Panc1 (cell line): ENCODE results near the gene PARD6G. TPM values are rescaled to one million over a fixed set of nuclear protein-coding genes. Genes with fewer than 3 reads are reported as not detected.

Experiments used
- ATAC-seq: fragments of 200-7000 bp; cut with Tn5 transposase; 2 replicates; pipeline ENCODE4 v1.9.1; 2020; ENCODE audit warnings: mild to moderate bottlenecking, moderate library complexity
- BruUV-seq: library from RNA; stranded (reverse); fragments of 400-500 nt; replicated peaks from 2 replicates; lab custom pipeline; 2021; lab: Mats Ljungman, UMichigan
- CTCF ChIA-PET: fragments of 300-600 bp; sonication (Branson Sonifier 250); formaldehyde crosslinking; loops from one replicate; lab custom pipeline; 2022; ENCODE audit warnings: antibody characterized with exemption; lab: Charles Lee
- POLR2A ChIA-PET: fragments of 300-600 bp; sonication (Branson Sonifier 250); formaldehyde crosslinking; loops from one replicate; lab custom pipeline; 2022; ENCODE audit warnings: antibody characterized with exemption; lab: Charles Lee
- DNase-seq: peaks from one replicate; pipeline ENCODE4 v3.0.0-alpha.2; 2010; ENCODE audit warnings: low read depth, low spot score
- H3K27ac ChIP-seq: 2 replicates; pipeline ENCODE4 v1.5.1; 2011; ENCODE audit warnings: mild to moderate bottlenecking, low read length, inconsistent platforms
- H3K27me3 ChIP-seq: fragments of 200-500 bp; sonication (Bioruptor generic); 2 replicates; pipeline ENCODE4 v1.6.0; 2014; ENCODE audit warnings: low read length, inconsistent platforms; ENCODE audit not compliant: control insufficient read depth, insufficient read depth
- H3K36me3 ChIP-seq: fragments of 200-500 bp; sonication (Bioruptor generic); 2 replicates; pipeline ENCODE4 v1.5.1; 2014; ENCODE audit warnings: inconsistent platforms, mild to moderate bottlenecking, low read length, moderate library complexity; ENCODE audit not compliant: control insufficient read depth, insufficient read depth
- H3K4me1 ChIP-seq: 2 replicates; pipeline ENCODE4 v1.5.1; 2011; ENCODE audit warnings: inconsistent platforms, mild to moderate bottlenecking, low read length, moderate library complexity; ENCODE audit not compliant: control insufficient read depth, insufficient read depth
- H3K4me3 ChIP-seq, 2 experiments: 2 replicates each; pipeline ENCODE4 v1.5.1; 2011 to 2012; ENCODE audit warnings: low read depth in 2 of 2, low read length in 2 of 2, mild to moderate bottlenecking in 2 of 2, inconsistent platforms in 1 of 2, moderate library complexity in 1 of 2
- H3K9me3 ChIP-seq: fragments of 200-500 bp; sonication (Bioruptor generic); 2 replicates; pipeline ENCODE4 v1.5.1; 2014; ENCODE audit warnings: low read depth, mild to moderate bottlenecking, inconsistent platforms, low read length, moderate library complexity; ENCODE audit not compliant: control insufficient read depth, insufficient read depth
- CTCF ChIP-seq: fragments of 450-650 bp; IDR thresholded peaks from 2 replicates; pipeline ENCODE4 v1.5.1; 2017; ENCODE audit warnings: mild to moderate bottlenecking
- POLR2AphosphoS5 ChIP-seq: IDR thresholded peaks from 2 replicates; pipeline ENCODE4 v1.6.1; 2012; ENCODE audit warnings: mild to moderate bottlenecking, low read depth, low read length, moderate library complexity
- REST ChIP-seq, 2 experiments: IDR thresholded peaks; 2 replicates each; pipeline ENCODE4 v1.6.1; 2011 to 2012; ENCODE audit warnings: low read depth in 2 of 2, control low read depth in 1 of 2, low read length in 1 of 2, mild to moderate bottlenecking in 1 of 2, moderate library complexity in 1 of 2; ENCODE audit not compliant: insufficient read depth in 1 of 2
- SIN3A ChIP-seq: IDR thresholded peaks from 2 replicates; pipeline ENCODE4 v1.6.1; 2012; ENCODE audit warnings: low read depth, mild to moderate bottlenecking, low read length, moderate library complexity, borderline replicate concordance; ENCODE audit not compliant: insufficient read depth
- TCF7L2 ChIP-seq: IDR thresholded peaks from 2 replicates; pipeline ENCODE4 v1.6.1; 2011; ENCODE audit warnings: mild to moderate bottlenecking, low read depth, low read length, inconsistent platforms
- in situ Hi-C: cut with HindIII; loops from 2 replicates; pipeline ENCODE4 v1.10.0; 2016; ENCODE audit warnings: low sequenced_read_pairs, low pct_unique_long_range_greater_than_20kb
- intact Hi-C: fragments of 100-400 bp; cut with micrococcal nuclease; formaldehyde crosslinking; loops from one replicate; pipeline ENCODE4 v1.10.0; 2022; ENCODE audit not compliant: unreplicated experiment
- total RNA-seq: library from RNA; stranded (reverse); gene quantifications from one replicate; pipeline ENCODE4 v1.2.1, GENCODE V29; 2021; ENCODE audit not compliant: unreplicated experiment

The PARD6G gene
- total RNA-seq, 1 experiment from 2014 or later: 5.2 TPM

GRCh38 chr18:80204142-80204541 lies 43.2 kb downstream of the PARD6G start:
- H3K27me3 ChIP-seq: no peaks in the 10 kb centered on the region; the same call in 1 of the 2 replicates
- TF ChIP-seq REST (IDR thresholded peaks at IDR 0.05; ENCODE audit: insufficient read depth in 1 of 2, low read depth in 2 of 2, low read length in 1 of 2) (no peak), CTCF (no peak), TCF7L2 (no peak), POLR2AphosphoS5 (no peak), SIN3A (no peak)
- no peaks in the 10 kb centered on the region for H3K9me3 ChIP-seq
- ATAC-seq (no peak), DNase-seq (no peak)
- ChIA-PET POLR2A (no interaction called here), CTCF (interaction anchor here (0.7 to 1.3 kb wide), 2 partner anchors 9 to 29 kb away, joined by 4 to 6 read pairs; no protein-coding TSS in a partner anchor)
- no peaks in the 10 kb centered on the region for H3K36me3 ChIP-seq
- H3K4me3 ChIP-seq: no peak overlapping the region
- H3K27ac ChIP-seq: no peak overlapping the region
- intact Hi-C loops (no loop called here), in situ Hi-C loops (no loop called here)
- no TSS peak for BruUV-seq
- H3K4me1 ChIP-seq: peaks cover 4% of the 10 kb centered on the region; the same call in 1 of the 2 replicates

GRCh38 chr18:80203249-80203648 lies 44.1 kb downstream of the PARD6G start:
- POLR2A ChIA-PET: no interaction called here
- Histone ChIP-seq H3K9me3 (no peaks in the 10 kb centered on the region), H3K4me3 (no peak overlapping the region), H3K36me3 (no peaks in the 10 kb centered on the region), H3K27ac (no peak overlapping the region), H3K4me1 (peaks cover 4% of the 10 kb centered on the region; the same call in 1 of the 2 replicates), H3K27me3 (no peaks in the 10 kb centered on the region; the same call in 1 of the 2 replicates)
- CTCF ChIA-PET: interaction anchor here (0.7 to 1.3 kb wide), 2 partner anchors 10 to 42 kb away, joined by 4 to 6 read pairs; no protein-coding TSS in a partner anchor
- DNase-seq (no peak), ATAC-seq (no peak)
- TF ChIP-seq SIN3A: no peak
- TF ChIP-seq REST (IDR thresholded peaks at IDR 0.05; ENCODE audit: insufficient read depth in 1 of 2, low read depth in 2 of 2, low read length in 1 of 2): no peak
- TF ChIP-seq POLR2AphosphoS5: no peak
- no peak for TF ChIP-seq CTCF
- TF ChIP-seq TCF7L2: no peak
- in situ Hi-C loops: no loop called here
- intact Hi-C loops: no loop called here
- no TSS peak for BruUV-seq
